Smooth muscle cell (in vitro differentiated cells): Measurements from ENCODE around the gene RASGRP3. TPM values are rescaled to one million over a fixed set of nuclear protein-coding genes. Genes with fewer than 3 reads are reported as not detected.

ENCODE experiments used
- DNase-seq: peaks from one replicate; lab custom pipeline; 2025; ENCODE audit not compliant: unreplicated experiment; lab: John Stamatoyannopoulos, UW
- H2AFZ ChIP-seq: fragments of 200-600 bp; sonication (generic); 2 replicates; pipeline ENCODE4 v1.6.0; 2016; ENCODE audit warnings: antibody characterized with exemption, low read depth, mild to moderate bottlenecking
- H3F3A ChIP-seq: fragments of 200-600 bp; sonication (generic); 2 replicates; pipeline ENCODE4 v1.6.0; 2017; ENCODE audit warnings: antibody characterized with exemption, low read depth
- H3K27ac ChIP-seq: fragments of 200-600 bp; sonication (generic); 2 replicates; pipeline ENCODE4 v1.5.1; 2016; ENCODE audit warnings: low read depth, mild to moderate bottlenecking
- H3K27me3 ChIP-seq: fragments of 200-600 bp; sonication (generic); 2 replicates; pipeline ENCODE4 v1.6.1; 2016; ENCODE audit warnings: low read depth, mild to moderate bottlenecking
- H3K36me3 ChIP-seq: fragments of 200-600 bp; sonication (generic); 2 replicates; pipeline ENCODE4 v1.5.1; 2016; ENCODE audit warnings: low read depth
- H3K4me1 ChIP-seq: fragments of 200-600 bp; sonication (generic); 2 replicates; pipeline ENCODE4 v1.5.1; 2016; ENCODE audit warnings: low read depth
- H3K4me2 ChIP-seq: fragments of 200-600 bp; sonication (generic); 2 replicates; pipeline ENCODE4 v1.6.0; 2016; ENCODE audit warnings: mild to moderate bottlenecking
- H3K4me3 ChIP-seq: fragments of 200-600 bp; sonication (generic); 2 replicates; pipeline ENCODE4 v1.5.1; 2016; ENCODE audit warnings: mild to moderate bottlenecking
- H3K79me2 ChIP-seq: fragments of 200-600 bp; sonication (generic); 2 replicates; pipeline ENCODE4 v1.6.0; 2016; ENCODE audit warnings: low read depth, mild to moderate bottlenecking
- H3K9ac ChIP-seq: fragments of 200-600 bp; sonication (generic); 2 replicates; pipeline ENCODE4 v1.6.0; 2016; ENCODE audit warnings: low read depth
- H3K9me3 ChIP-seq: fragments of 200-600 bp; sonication (generic); replicated peaks from 2 replicates; pipeline ENCODE4 v1.5.1; 2016; ENCODE audit warnings: low read depth
- H4K20me1 ChIP-seq: fragments of 200-600 bp; sonication (generic); 2 replicates; pipeline ENCODE4 v1.6.0; 2016; ENCODE audit warnings: low read depth
- CTCF ChIP-seq: fragments of 200-600 bp; sonication (generic); IDR thresholded peaks from 2 replicates; pipeline ENCODE4 v1.5.1; 2017; ENCODE audit warnings: borderline replicate concordance, mild to moderate bottlenecking, antibody characterized with exemption; ENCODE audit not compliant: insufficient read depth, poor library complexity, severe bottlenecking
- WGBS: methylation state at CpG from one replicate; pipeline ENCODE4 v1.1.7; 2016; ENCODE audit warnings: low lambda C conversion rate; 5-methylcytosine and 5-hydroxymethylcytosine counted together
- polyA plus RNA-seq: library from polyadenylated mRNA; unstranded; fragments of >200 nt; fragmentation: Nextera tagmentation; extraction: Ambion mirVana; gene quantifications from 2 replicates; pipeline ENCODE4 v1.2.1, GENCODE V29; 2016
- total RNA-seq: library from RNA; depleted of rRNA; stranded (reverse); fragments of >200 nt; gene quantifications from 2 replicates; pipeline ENCODE4 v1.2.3, GENCODE V29; 2014

RASGRP3 gene
- total and polyA plus RNA-seq, 2 experiments from 2014 or later, result 0.10 to 0.31 TPM

GRCh38 chr2:33484042-33484621, 7.7 kb downstream of the RASGRP3 start:
- no peak overlapping the region for H3K9ac ChIP-seq

GRCh38 chr2:33485051-33485450, 8.6 kb downstream of the RASGRP3 start:
- no peaks in the 10 kb centered on the region for H3K27me3 ChIP-seq
- DNase-seq, result no peak
- no peaks in the 10 kb centered on the region for H3K36me3 ChIP-seq
- no peak overlapping the region for H3K4me3 ChIP-seq
- no peaks in the 10 kb centered on the region for H3K79me2 ChIP-seq
- no peaks in the 10 kb centered on the region for H3K9me3 ChIP-seq
- no peak overlapping the region for H3K27ac ChIP-seq
- no peaks in the 10 kb centered on the region for H4K20me1 ChIP-seq
- H3K4me2 ChIP-seq, result no peak overlapping the region
- no peaks in the 10 kb centered on the region for H3K4me1 ChIP-seq
- H2AFZ ChIP-seq, result no peak overlapping the region
- H3K9ac ChIP-seq, result no peak overlapping the region
- no peaks in the 10 kb centered on the region for H3F3A ChIP-seq
- WGBS, result 97% methylated on average over 2 of the region's 2 CpGs
- no peak for TF ChIP-seq CTCF

More at GRCh38 chr2:33484042-33484621, 7.7 kb downstream of the RASGRP3 start:
- Histone ChIP-seq H3K4me1 (no peaks in the 10 kb centered on the region), H2AFZ (no peak overlapping the region), H3K27me3 (no peaks in the 10 kb centered on the region), H3K4me3 (no peak overlapping the region), H3K9me3 (no peaks in the 10 kb centered on the region), H3K4me2 (no peak overlapping the region), H3K27ac (no peak overlapping the region), H3K36me3 (no peaks in the 10 kb centered on the region), H3F3A (no peaks in the 10 kb centered on the region), H4K20me1 (no peaks in the 10 kb centered on the region), H3K79me2 (no peaks in the 10 kb centered on the region)
- DNase-seq, result no peak
- TF ChIP-seq CTCF, result no peak
- WGBS, result 73% methylated on average over 2 of the region's 2 CpGs

DNA sequence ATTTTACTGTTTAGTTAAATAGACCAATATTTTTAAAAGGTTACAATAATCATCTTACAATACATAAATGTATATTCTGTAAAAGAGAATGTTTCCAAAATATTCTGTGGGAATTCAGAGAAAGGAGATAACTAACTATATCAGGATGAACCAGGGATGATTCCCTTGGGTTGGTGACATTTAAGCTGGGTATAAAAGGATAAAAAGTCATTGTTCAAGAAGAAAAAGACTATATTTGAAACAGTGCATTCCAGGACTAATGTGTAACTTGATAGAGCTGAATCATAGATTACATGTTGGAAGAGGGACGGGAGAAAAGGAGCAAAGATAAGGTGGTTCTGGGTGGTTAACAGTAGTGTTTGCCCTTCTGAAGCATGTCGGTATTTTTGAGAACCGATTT, 10.1 kb downstream of the RASGRP3 start:
- no peak for TF ChIP-seq CTCF
- Histone ChIP-seq H3F3A (no peaks in the 10 kb centered on the region), H3K4me3 (no peak overlapping the region)

GRCh38 chr2:33488178-33488690, 11.8 kb downstream of the RASGRP3 start:
- no peaks in the 10 kb centered on the region for H3K36me3 ChIP-seq
- no peaks in the 10 kb centered on the region for H3K4me1 ChIP-seq
- no peaks in the 10 kb centered on the region for H3F3A ChIP-seq
- H3K9ac ChIP-seq, result no peak overlapping the region
- no peaks in the 10 kb centered on the region for H3K27me3 ChIP-seq
- no peaks in the 10 kb centered on the region for H4K20me1 ChIP-seq
- no peak for DNase-seq
- H2AFZ ChIP-seq, result no peak overlapping the region
- no peak overlapping the region for H3K27ac ChIP-seq
- no peak for TF ChIP-seq CTCF
- H3K4me3 ChIP-seq, result no peak overlapping the region
- H3K9me3 ChIP-seq, result no peaks in the 10 kb centered on the region
- H3K79me2 ChIP-seq, result no peaks in the 10 kb centered on the region
- WGBS, result 80% methylated on average over 2 of the region's 2 CpGs
- H3K4me2 ChIP-seq, result no peak overlapping the region

More for the DNA sequence above, 10.1 kb downstream of the RASGRP3 start:
- Histone ChIP-seq H4K20me1 (no peaks in the 10 kb centered on the region), H3K9me3 (no peaks in the 10 kb centered on the region), H3K27me3 (no peaks in the 10 kb centered on the region), H3K9ac (no peak overlapping the region), H2AFZ (no peak overlapping the region), H3K4me1 (no peaks in the 10 kb centered on the region), H3K4me2 (no peak overlapping the region), H3K27ac (no peak overlapping the region), H3K79me2 (no peaks in the 10 kb centered on the region), H3K36me3 (no peaks in the 10 kb centered on the region)
- DNase-seq, result no peak
- 89% methylated on average over 3 of the region's 3 CpGs for WGBS
